ENCODE measurements around the gene TGM1.
"Not testable (repeated sequence)": the region's sequence is repeated elsewhere in the genome, so short reads cannot be mapped to it uniquely, and the experiment has no call there.

Gene TGM1

GRCh38 chr14:24245350-24245749 lies 17.6 kb downstream of the TGM1 start:
- H3K9me3 ChIP-seq (ENCODE audit: control insufficient read depth, insufficient read depth, low read length); H3K4me1 ChIP-seq (ENCODE audit: insufficient read depth, low read length); H3K36me3 ChIP-seq (ENCODE audit: insufficient read depth, low read length); H3K9ac ChIP-seq (ENCODE audit: low read depth, low read length): not testable (repeated sequence)

GRCh38 chr14:24243336-24243836 lies 19.6 kb downstream of the TGM1 start:
- Histone ChIP-seq H3K4me1 (ENCODE audit: insufficient read depth, low read length) (peaks cover 6% of the 10 kb centered on the region; the same call in 1 of the 2 replicates), H3K36me3 (ENCODE audit: insufficient read depth, low read length) (peaks cover 12% of the 10 kb centered on the region), H3K9ac (ENCODE audit: low read depth, low read length) (peak overlapping the region; percentile 70), H3K9me3 (ENCODE audit: control insufficient read depth, insufficient read depth, low read length) (no peaks in the 10 kb centered on the region)

GRCh38 chr14:24241829-24242443 lies 21.0 kb downstream of the TGM1 start:
- H3K9ac ChIP-seq (ENCODE audit: low read depth, low read length) = peak overlapping the region; percentile 70
- no peaks in the 10 kb centered on the region for H3K9me3 ChIP-seq (ENCODE audit: control insufficient read depth, insufficient read depth, low read length)
- H3K36me3 ChIP-seq (ENCODE audit: insufficient read depth, low read length) = peaks cover 17% of the 10 kb centered on the region
- peaks cover 6% of the 10 kb centered on the region; the same call in 1 of the 2 replicates for H3K4me1 ChIP-seq (ENCODE audit: insufficient read depth, low read length)

GRCh38 chr14:24240110-24240918 lies 22.7 kb downstream of the TGM1 start:
- no peaks in the 10 kb centered on the region for H3K9me3 ChIP-seq (ENCODE audit: control insufficient read depth, insufficient read depth, low read length)
- no peak overlapping the region for H3K9ac ChIP-seq (ENCODE audit: low read depth, low read length)
- peaks cover 6% of the 10 kb centered on the region; the same call in 1 of the 2 replicates for H3K4me1 ChIP-seq (ENCODE audit: insufficient read depth, low read length)
- peaks cover 32% of the 10 kb centered on the region for H3K36me3 ChIP-seq (ENCODE audit: insufficient read depth, low read length)

- H3K4me1 ChIP-seq (ENCODE audit: insufficient read depth, low read length) = peaks cover 3% of the 10 kb centered on the region; the same call in 1 of the 2 replicates
Measured at GRCh38 chr14:24238527-24239037, 24.4 kb downstream of the TGM1 start.

GRCh38 chr14:24238123-24238522 lies 24.9 kb downstream of the TGM1 start:
- no peaks in the 10 kb centered on the region for H3K4me1 ChIP-seq (ENCODE audit: insufficient read depth, low read length)
- H3K9ac ChIP-seq (ENCODE audit: low read depth, low read length) = no peak overlapping the region
- peaks cover 34% of the 10 kb centered on the region for H3K36me3 ChIP-seq (ENCODE audit: insufficient read depth, low read length)
- H3K9me3 ChIP-seq (ENCODE audit: control insufficient read depth, insufficient read depth, low read length) = no peaks in the 10 kb centered on the region

More at GRCh38 chr14:24238527-24239037, 24.4 kb downstream of the TGM1 start:
- Histone ChIP-seq H3K9ac (ENCODE audit: low read depth, low read length) (no peak overlapping the region), H3K9me3 (ENCODE audit: control insufficient read depth, insufficient read depth, low read length) (no peaks in the 10 kb centered on the region), H3K36me3 (ENCODE audit: insufficient read depth, low read length) (peaks cover 34% of the 10 kb centered on the region)

- H3K9me3 ChIP-seq (ENCODE audit: control insufficient read depth, insufficient read depth, low read length) = no peaks in the 10 kb centered on the region
- H3K36me3 ChIP-seq (ENCODE audit: insufficient read depth, low read length) = peaks cover 34% of the 10 kb centered on the region
- no peak overlapping the region for H3K9ac ChIP-seq (ENCODE audit: low read depth, low read length)
- no peaks in the 10 kb centered on the region for H3K4me1 ChIP-seq (ENCODE audit: insufficient read depth, low read length)
Measured at GRCh38 chr14:24237463-24237955, 25.5 kb downstream of the TGM1 start.

GRCh38 chr14:24236689-24237462 lies 26.1 kb downstream of the TGM1 start:
- no peak overlapping the region for H3K9ac ChIP-seq (ENCODE audit: low read depth, low read length)
- peaks cover 34% of the 10 kb centered on the region for H3K36me3 ChIP-seq (ENCODE audit: insufficient read depth, low read length)
- H3K9me3 ChIP-seq (ENCODE audit: control insufficient read depth, insufficient read depth, low read length) = no peaks in the 10 kb centered on the region
- H3K4me1 ChIP-seq (ENCODE audit: insufficient read depth, low read length) = no peaks in the 10 kb centered on the region

GRCh38 chr14:24235804-24236688 lies 26.9 kb downstream of the TGM1 start:
- Histone ChIP-seq H3K36me3 (ENCODE audit: insufficient read depth, low read length) (peaks cover 34% of the 10 kb centered on the region), H3K9me3 (ENCODE audit: control insufficient read depth, insufficient read depth, low read length) (no peaks in the 10 kb centered on the region), H3K9ac (ENCODE audit: low read depth, low read length) (no peak overlapping the region), H3K4me1 (ENCODE audit: insufficient read depth, low read length) (no peaks in the 10 kb centered on the region)

- no peaks in the 10 kb centered on the region for H3K4me1 ChIP-seq (ENCODE audit: insufficient read depth, low read length)
- no peaks in the 10 kb centered on the region for H3K9me3 ChIP-seq (ENCODE audit: control insufficient read depth, insufficient read depth, low read length)
- H3K36me3 ChIP-seq (ENCODE audit: insufficient read depth, low read length) = peaks cover 25% of the 10 kb centered on the region
- no peak overlapping the region for H3K9ac ChIP-seq (ENCODE audit: low read depth, low read length)
Measured at GRCh38 chr14:24234095-24235005, 28.6 kb downstream of the TGM1 start.

- no peaks in the 10 kb centered on the region for H3K9me3 ChIP-seq (ENCODE audit: control insufficient read depth, insufficient read depth, low read length)
- no peaks in the 10 kb centered on the region for H3K4me1 ChIP-seq (ENCODE audit: insufficient read depth, low read length)
- H3K36me3 ChIP-seq (ENCODE audit: insufficient read depth, low read length) = peaks cover 23% of the 10 kb centered on the region
- H3K9ac ChIP-seq (ENCODE audit: low read depth, low read length) = peak overlapping the region; percentile 97
Measured at GRCh38 chr14:24233538-24233866, 29.5 kb downstream of the TGM1 start.

- no peaks in the 10 kb centered on the region for H3K9me3 ChIP-seq (ENCODE audit: control insufficient read depth, insufficient read depth, low read length)
- H3K4me1 ChIP-seq (ENCODE audit: insufficient read depth, low read length) = no peaks in the 10 kb centered on the region
- peak within 1 kb of the TSS; percentile 97 for H3K9ac ChIP-seq (ENCODE audit: low read depth, low read length)
- peaks cover 23% of the 10 kb centered on the region for H3K36me3 ChIP-seq (ENCODE audit: insufficient read depth, low read length)
Measured at GRCh38 chr14:24232645-24233537, 30.1 kb downstream of the TGM1 start, which contains the start of gene GMPR2. Gene GMPR2, plus strand, starts transcription at chr14:24232929. Its CDS starts 325 bp downstream, at chr14:24233254.

Data from ES-I3 (cell line).